ENCODE results near the gene DPP7. TPM values are rescaled to one million over a fixed set of nuclear protein-coding genes. Genes with fewer than 3 reads are reported as not detected.

DPP7 gene
- total RNA-seq, 1 donor from 2014 or later: 394 TPM

GRCh38 chr9:137156567-137157375 is 42.2 kb upstream of the DPP7 start:
- Mint-ChIP-seq H3K4me1 (ENCODE audit: low read depth) (no peaks in the 10 kb centered on the region), H3K4me3 (peak overlapping the region; percentile 21), H3K27me3 (ENCODE audit: insufficient read depth) (peaks cover 26% of the 10 kb centered on the region), H3K27ac (no peak overlapping the region), H3K36me3 (ENCODE audit: low read depth) (no peaks in the 10 kb centered on the region), H3K9me3 (no peaks in the 10 kb centered on the region)
- DNase-seq (ENCODE audit: low spot score): peak; percentile 43
- intact Hi-C loops (cut with micrococcal nuclease): loop anchor here (1.0 to 10.0 kb wide), 7 partner anchors 18 to 307 kb away; partner anchors contain the start of genes ABCA2, ANAPC2, GRIN1 and NSMF

- intact Hi-C loops (cut with micrococcal nuclease): loop anchor here (5.0 to 10.0 kb wide), 2 partner anchors 128 to 399 kb away; partner anchors contain the start of genes ABCA2, MRPL41 and PNPLA7
- Mint-ChIP-seq H3K4me1 (ENCODE audit: low read depth) (peaks cover 4% of the 10 kb centered on the region), H3K36me3 (ENCODE audit: low read depth) (no peaks in the 10 kb centered on the region), H3K27ac (no peak overlapping the region), H3K27me3 (ENCODE audit: insufficient read depth) (peaks cover 4% of the 10 kb centered on the region), H3K9me3 (no peaks in the 10 kb centered on the region), H3K4me3 (no peak overlapping the region)
- no peak for DNase-seq (ENCODE audit: low spot score)
Observed at GRCh38 chr9:137152844-137153405, 38.4 kb upstream of the DPP7 start.

GRCh38 chr9:137150617-137151457 is 36.3 kb upstream of the DPP7 start:
- Mint-ChIP-seq H3K4me3 (no peak overlapping the region), H3K36me3 (ENCODE audit: low read depth) (no peaks in the 10 kb centered on the region), H3K9me3 (no peaks in the 10 kb centered on the region), H3K27me3 (ENCODE audit: insufficient read depth) (peaks cover 2% of the 10 kb centered on the region), H3K4me1 (ENCODE audit: low read depth) (peaks cover 4% of the 10 kb centered on the region), H3K27ac (no peak overlapping the region)
- peak; percentile 60 for DNase-seq (ENCODE audit: low spot score)
- intact Hi-C loops (cut with micrococcal nuclease): loop anchor here (1.0 to 10.0 kb wide), 7 partner anchors 49 to 401 kb away; partner anchors contain the start of genes ABCA2, MRPL41, NDOR1 and PAXX

- Mint-ChIP-seq H3K27ac (no peak overlapping the region), H3K4me1 (ENCODE audit: low read depth) (peaks cover 4% of the 10 kb centered on the region), H3K27me3 (ENCODE audit: insufficient read depth) (peaks cover 2% of the 10 kb centered on the region), H3K9me3 (no peaks in the 10 kb centered on the region), H3K36me3 (ENCODE audit: low read depth) (no peaks in the 10 kb centered on the region), H3K4me3 (no peak overlapping the region)
- intact Hi-C loops (cut with micrococcal nuclease): loop anchor here (2.0 to 10.0 kb wide), 5 partner anchors 55 to 402 kb away; partner anchors contain the start of genes ABCA2, MRPL41, NDOR1 and PNPLA7
- no peak for DNase-seq (ENCODE audit: low spot score)
Observed at GRCh38 chr9:137149942-137150616, 35.5 kb upstream of the DPP7 start.

- Mint-ChIP-seq H3K36me3 (ENCODE audit: low read depth) (no peaks in the 10 kb centered on the region), H3K9me3 (no peaks in the 10 kb centered on the region), H3K27ac (no peak overlapping the region), H3K4me3 (no peak overlapping the region), H3K4me1 (ENCODE audit: low read depth) (peaks cover 4% of the 10 kb centered on the region), H3K27me3 (ENCODE audit: insufficient read depth) (peaks cover 2% of the 10 kb centered on the region)
- intact Hi-C loops (cut with micrococcal nuclease): no loop called here
- DNase-seq (ENCODE audit: low spot score): no peak
Observed at GRCh38 chr9:137149363-137149762, 34.8 kb upstream of the DPP7 start.

- DNase-seq (ENCODE audit: low spot score): no peak
- intact Hi-C loops (cut with micrococcal nuclease): no loop called here
- H3K9me3 Mint-ChIP-seq: no peaks in the 10 kb centered on the region
- H3K4me1 Mint-ChIP-seq (ENCODE audit: low read depth): peaks cover 4% of the 10 kb centered on the region
- H3K27me3 Mint-ChIP-seq (ENCODE audit: insufficient read depth): peaks cover 2% of the 10 kb centered on the region
- H3K36me3 Mint-ChIP-seq (ENCODE audit: low read depth): no peaks in the 10 kb centered on the region
- no peak overlapping the region for H3K27ac Mint-ChIP-seq
- no peak overlapping the region for H3K4me3 Mint-ChIP-seq
Observed at GRCh38 chr9:137148661-137149060, 34.1 kb upstream of the DPP7 start.

GRCh38 chr9:137148242-137148641 is 33.7 kb upstream of the DPP7 start:
- Mint-ChIP-seq H3K27me3 (ENCODE audit: insufficient read depth) (peaks cover 2% of the 10 kb centered on the region), H3K36me3 (ENCODE audit: low read depth) (no peaks in the 10 kb centered on the region), H3K27ac (no peak overlapping the region), H3K9me3 (no peaks in the 10 kb centered on the region), H3K4me1 (ENCODE audit: low read depth) (peaks cover 4% of the 10 kb centered on the region), H3K4me3 (no peak overlapping the region)
- no peak for DNase-seq (ENCODE audit: low spot score)
- intact Hi-C loops (cut with micrococcal nuclease): no loop called here

- H3K36me3 Mint-ChIP-seq (ENCODE audit: low read depth): no peaks in the 10 kb centered on the region
- no peak for DNase-seq (ENCODE audit: low spot score)
- peaks cover 4% of the 10 kb centered on the region for H3K4me1 Mint-ChIP-seq (ENCODE audit: low read depth)
- H3K4me3 Mint-ChIP-seq: no peak overlapping the region
- H3K9me3 Mint-ChIP-seq: no peaks in the 10 kb centered on the region
- intact Hi-C loops (cut with micrococcal nuclease): no loop called here
- H3K27ac Mint-ChIP-seq: no peak overlapping the region
- H3K27me3 Mint-ChIP-seq (ENCODE audit: insufficient read depth): peaks cover 2% of the 10 kb centered on the region
Observed at GRCh38 chr9:137147793-137148160, 33.2 kb upstream of the DPP7 start.

- Mint-ChIP-seq H3K9me3 (no peaks in the 10 kb centered on the region), H3K4me3 (no peak overlapping the region), H3K4me1 (ENCODE audit: low read depth) (peaks cover 4% of the 10 kb centered on the region), H3K36me3 (ENCODE audit: low read depth) (no peaks in the 10 kb centered on the region), H3K27me3 (ENCODE audit: insufficient read depth) (peaks cover 2% of the 10 kb centered on the region), H3K27ac (no peak overlapping the region)
- intact Hi-C loops (cut with micrococcal nuclease): no loop called here
- DNase-seq (ENCODE audit: low spot score): no peak
Observed at GRCh38 chr9:137147091-137147792, 32.7 kb upstream of the DPP7 start.

GRCh38 chr9:137146527-137146918 is 32.0 kb upstream of the DPP7 start:
- intact Hi-C loops (cut with micrococcal nuclease): no loop called here
- H3K4me3 Mint-ChIP-seq: no peak overlapping the region
- H3K4me1 Mint-ChIP-seq (ENCODE audit: low read depth): peaks cover 4% of the 10 kb centered on the region
- no peak for DNase-seq (ENCODE audit: low spot score)
- peaks cover 3% of the 10 kb centered on the region for H3K27me3 Mint-ChIP-seq (ENCODE audit: insufficient read depth)
- no peaks in the 10 kb centered on the region for H3K36me3 Mint-ChIP-seq (ENCODE audit: low read depth)
- no peaks in the 10 kb centered on the region for H3K9me3 Mint-ChIP-seq
- no peak overlapping the region for H3K27ac Mint-ChIP-seq

GRCh38 chr9:137145731-137146526 is 31.4 kb upstream of the DPP7 start:
- no peaks in the 10 kb centered on the region for H3K4me1 Mint-ChIP-seq (ENCODE audit: low read depth)
- intact Hi-C loops (cut with micrococcal nuclease): no loop called here
- no peak overlapping the region for H3K27ac Mint-ChIP-seq
- peaks cover 3% of the 10 kb centered on the region for H3K27me3 Mint-ChIP-seq (ENCODE audit: insufficient read depth)
- H3K9me3 Mint-ChIP-seq: no peaks in the 10 kb centered on the region
- H3K4me3 Mint-ChIP-seq: no peak overlapping the region
- H3K36me3 Mint-ChIP-seq (ENCODE audit: low read depth): no peaks in the 10 kb centered on the region
- no peak for DNase-seq (ENCODE audit: low spot score)
